HG02852 (cell line): Measurements from ENCODE around the gene DUS4L.
"Not testable (repeated sequence)": the region's sequence is repeated elsewhere in the genome, so short reads cannot be mapped to it uniquely, and the experiment has no call there.

ENCODE experiments used
- ATAC-seq: cut with Tn5 transposase; IDR thresholded peaks from one replicate; pipeline ENCODE4 v1.9.1; 2021; ENCODE audit warnings: mild to moderate bottlenecking, moderate library complexity; ENCODE audit not compliant: unreplicated experiment

The DUS4L gene

DNA sequence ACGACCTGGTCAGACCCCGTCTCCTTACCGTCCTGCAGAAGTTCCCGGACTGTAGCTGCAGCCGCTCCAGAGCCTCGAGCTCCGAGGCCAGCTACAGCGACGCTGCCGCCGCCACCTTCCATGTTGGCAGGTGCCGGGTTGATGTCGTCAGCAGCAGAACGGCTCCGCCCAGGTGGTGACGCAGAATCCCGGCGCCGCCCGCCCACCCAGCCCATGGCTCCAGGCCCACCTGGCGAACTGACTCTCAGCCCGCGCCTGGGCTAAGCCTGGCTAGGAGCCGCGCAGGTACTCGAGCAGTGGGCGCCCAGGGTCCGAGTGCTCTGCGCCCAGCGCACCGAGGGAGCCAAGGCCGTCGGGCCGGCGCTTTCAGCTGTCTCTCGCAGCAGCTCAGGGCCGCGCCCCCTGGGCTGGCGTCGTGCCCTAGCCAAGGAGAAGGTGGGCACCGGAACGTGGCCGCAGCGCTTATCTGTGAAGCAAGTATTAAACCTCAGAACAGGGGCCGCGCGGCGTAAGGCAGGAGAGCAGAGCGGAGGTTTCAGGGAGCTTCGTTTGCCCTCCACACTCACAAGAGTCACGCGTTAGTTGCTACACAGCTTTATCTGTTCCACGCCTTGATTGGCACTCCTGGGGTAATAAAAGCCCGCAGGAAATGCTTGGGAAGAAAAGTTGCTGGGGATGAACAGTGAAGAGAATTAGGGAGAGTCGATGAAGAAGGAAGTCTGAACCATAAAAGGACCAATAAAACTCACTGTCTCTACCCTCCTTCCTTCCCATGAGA lies at the start of gene DUS4L, which contains the start of gene COG5:
Gene DUS4L (plus strand): TSS at position 197 of the 778 bp plus-strand sequence. CDS start 3,100 bp downstream, outside the sequence.
Gene COG5 (minus strand): TSS at position 146 of the 778 bp plus-strand sequence. CDS start 24 bp downstream, at position 122.
- ATAC-seq = peak; percentile 95

DNA sequence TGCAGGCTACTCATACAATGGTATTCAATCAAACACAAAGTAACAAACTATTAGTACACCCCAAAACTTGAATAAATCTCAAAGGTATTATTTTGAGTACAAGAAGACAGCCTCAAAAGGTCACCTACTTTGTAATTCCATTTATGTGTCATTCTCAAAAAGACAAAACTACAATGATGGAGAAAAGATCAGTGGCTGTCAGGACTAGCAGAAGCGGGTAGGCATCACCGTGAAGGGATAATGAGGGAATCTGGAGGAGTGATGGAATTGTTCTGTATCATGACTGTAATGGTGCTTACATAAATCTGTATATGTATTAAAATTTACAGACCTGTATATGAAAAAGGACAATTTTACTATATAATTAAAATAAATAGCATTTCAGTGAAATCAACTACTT lies 37.1 kb upstream of the DUS4L start:
- no peak for ATAC-seq

DNA sequence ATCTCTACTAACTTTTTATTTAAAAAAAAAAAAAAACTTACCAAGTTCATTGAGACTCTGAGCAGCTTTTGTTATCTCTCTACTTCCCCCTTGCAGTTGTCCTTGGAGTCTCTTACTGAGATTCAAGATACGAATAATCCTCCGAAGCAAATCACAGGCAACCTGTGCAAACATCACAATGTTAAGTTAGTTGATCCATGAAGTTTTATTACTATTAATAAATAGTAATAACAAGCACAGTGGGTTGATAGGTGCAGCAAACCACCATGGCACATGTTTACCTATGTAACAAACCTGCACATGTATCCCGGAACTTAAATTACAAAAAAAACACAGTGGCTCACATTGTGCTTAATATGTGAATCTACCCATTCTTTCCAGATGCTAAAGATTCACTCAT lies 36.6 kb upstream of the DUS4L start:
- ATAC-seq = no peak

GRCh38 chr7:107528461-107528860 lies 35.3 kb upstream of the DUS4L start:
- ATAC-seq = no peak

DNA sequence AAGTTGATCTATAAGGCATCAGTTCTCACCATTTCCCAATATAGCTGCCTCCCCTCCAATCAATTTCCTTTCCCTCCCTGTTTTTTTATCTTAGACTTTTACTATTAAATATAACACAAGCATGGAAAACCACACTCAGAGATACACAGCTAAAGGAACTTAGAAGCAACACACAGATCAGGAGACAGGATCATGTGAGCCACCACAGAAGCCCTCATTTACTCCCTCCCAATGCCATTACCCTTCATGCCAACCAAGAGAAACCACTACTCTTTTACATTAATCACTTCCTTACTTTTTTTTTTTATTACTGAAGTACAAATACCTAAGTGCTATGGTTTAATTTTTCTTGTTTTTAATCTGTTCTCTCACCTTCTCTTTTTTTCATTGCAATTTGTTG lies 33.0 kb upstream of the DUS4L start:
- no peak for ATAC-seq

DNA sequence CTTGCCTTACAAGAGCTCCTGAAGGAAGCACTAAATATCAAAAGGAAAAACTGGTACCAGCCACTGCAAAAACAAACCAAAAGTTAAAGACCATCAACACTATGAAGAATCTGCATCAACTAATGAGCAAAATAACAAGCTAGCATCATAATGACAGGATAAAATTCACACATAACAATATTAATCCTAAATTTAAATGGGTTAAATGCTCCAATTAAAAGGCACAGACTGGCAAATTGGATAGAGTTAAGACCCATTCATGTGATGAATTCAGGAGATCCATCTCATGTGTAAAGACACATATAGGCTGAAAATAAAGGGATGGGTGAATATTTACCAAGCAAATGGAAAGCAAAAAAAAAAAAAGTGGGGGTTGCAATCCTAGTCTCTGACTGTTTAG lies 29.6 kb upstream of the DUS4L start:
- no peak for ATAC-seq

DNA sequence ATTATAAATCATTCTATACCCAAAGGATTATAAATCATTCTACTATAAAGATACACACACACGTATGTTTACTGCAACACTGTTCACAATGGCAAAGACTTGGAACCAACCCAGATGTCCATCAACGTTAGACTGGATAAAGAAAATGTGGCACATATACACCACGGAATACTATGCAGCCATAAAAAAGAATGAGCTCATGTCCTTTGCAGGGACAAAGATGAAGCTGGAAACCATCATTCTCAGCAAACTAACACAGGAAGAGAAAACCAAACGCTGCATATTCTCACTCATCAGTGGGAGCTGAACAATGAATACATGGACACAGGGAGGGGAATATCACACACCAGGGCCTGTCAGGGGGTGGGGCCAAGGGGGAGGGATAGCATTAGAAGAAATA lies 26.5 kb upstream of the DUS4L start:
- ATAC-seq = not testable (repeated sequence)

GRCh38 chr7:107538001-107538400 lies 25.8 kb upstream of the DUS4L start:
- ATAC-seq = no peak

DNA sequence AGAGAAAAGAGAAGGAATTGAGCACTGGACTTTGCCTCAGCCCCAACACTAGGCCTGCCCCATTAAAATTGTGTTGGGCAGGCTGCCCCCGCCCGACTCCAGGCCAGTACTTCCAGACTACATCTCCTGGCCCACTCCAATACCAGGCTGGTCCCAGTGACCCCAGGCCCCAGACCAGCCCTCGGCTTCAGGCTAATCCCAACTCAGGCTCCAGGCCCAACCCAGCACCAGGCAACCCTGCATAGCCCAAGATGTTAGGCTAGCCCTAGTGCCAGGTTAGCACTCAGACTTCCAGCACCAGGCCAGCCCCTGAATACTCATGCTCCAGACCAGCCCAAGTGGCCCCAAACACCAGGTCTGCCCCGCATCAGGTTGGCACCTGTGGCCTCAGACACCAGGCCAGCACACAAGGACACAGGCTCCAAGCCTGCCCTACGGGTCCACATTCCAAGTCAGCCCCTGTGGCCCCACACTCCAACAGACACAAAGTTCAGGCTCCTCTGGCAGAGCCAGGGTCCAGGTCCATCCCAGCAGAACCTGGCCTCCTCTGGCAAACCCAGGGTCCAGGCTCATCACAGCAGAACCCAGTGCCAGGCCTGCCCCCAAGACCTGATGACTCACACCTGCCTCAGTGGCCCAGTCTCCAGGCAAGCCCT lies 20.3 kb upstream of the DUS4L start:
- no peak for ATAC-seq

DNA sequence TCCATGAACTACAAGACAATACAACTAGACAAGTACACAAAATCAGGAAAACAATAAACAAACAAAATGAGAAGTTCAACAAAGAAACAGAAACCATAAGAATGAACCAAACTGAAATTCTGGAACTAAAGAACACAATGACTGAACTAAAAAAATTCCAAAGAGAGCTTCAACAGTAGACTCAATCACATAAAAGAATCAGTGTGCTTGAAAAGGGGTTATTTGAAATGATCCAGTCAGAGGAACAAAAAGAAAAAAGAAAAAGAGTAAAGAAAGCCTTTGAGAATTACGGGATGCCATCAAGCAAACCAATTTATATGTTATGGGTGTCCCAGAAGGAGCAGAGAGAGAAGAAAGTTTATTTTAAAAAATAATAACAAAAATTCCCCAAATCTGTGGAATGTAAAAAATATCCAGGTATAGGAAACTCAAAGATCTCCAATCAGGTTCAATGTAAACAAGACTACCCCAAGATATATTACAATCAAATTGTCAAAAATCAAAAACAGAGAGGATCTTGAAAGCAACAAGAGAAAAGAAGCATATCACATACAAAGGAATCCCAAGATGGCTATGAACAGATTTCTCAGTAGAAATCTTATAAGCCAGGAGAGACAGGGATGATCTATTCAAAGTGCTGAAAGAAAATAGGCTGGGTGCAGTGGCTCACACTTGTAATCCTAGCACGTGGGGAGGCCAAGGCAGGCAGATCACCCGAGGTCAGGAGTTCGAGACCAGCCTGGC lies 18.8 kb upstream of the DUS4L start:
- ATAC-seq = no peak

DNA sequence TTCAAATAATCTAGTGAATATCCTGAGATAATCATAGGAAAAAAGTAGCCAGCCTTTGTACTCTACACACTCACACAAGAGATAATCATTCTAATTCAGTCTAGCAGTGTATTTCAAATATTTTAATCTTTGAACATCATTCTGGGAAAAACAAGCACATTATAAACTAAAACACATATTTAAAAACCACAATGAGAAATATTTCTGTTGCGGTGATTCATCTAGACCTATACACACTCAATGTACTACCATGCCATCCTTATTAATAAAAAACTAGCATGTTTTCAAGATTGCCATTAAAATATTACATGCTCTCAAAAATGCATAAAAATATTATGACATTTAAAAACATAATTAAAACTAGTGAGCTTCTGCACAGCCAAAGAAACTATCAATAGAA lies 11.8 kb upstream of the DUS4L start:
- ATAC-seq = no peak

- no peak for ATAC-seq
Measured at GRCh38 chr7:107555893-107556292, 7.9 kb upstream of the DUS4L start.

DNA sequence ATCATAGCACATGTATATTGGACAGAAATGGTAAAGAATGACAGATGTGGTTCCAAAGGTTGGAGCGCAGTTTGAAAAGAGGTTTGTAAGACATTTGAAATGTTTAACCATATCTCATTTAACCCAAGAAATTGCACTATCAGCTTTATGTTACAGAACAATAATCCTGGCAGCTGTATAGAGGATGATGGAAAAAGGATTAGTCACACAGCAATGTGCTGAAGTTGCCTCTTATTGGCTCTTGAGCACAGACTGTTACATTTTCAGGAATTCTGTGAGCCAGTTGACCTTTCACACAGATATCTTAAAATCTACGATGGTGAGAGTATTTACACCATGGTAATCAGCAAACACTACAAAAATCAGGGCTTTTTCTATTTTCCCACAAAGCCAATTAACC lies 3.9 kb upstream of the DUS4L start:
- ATAC-seq = no peak

DNA sequence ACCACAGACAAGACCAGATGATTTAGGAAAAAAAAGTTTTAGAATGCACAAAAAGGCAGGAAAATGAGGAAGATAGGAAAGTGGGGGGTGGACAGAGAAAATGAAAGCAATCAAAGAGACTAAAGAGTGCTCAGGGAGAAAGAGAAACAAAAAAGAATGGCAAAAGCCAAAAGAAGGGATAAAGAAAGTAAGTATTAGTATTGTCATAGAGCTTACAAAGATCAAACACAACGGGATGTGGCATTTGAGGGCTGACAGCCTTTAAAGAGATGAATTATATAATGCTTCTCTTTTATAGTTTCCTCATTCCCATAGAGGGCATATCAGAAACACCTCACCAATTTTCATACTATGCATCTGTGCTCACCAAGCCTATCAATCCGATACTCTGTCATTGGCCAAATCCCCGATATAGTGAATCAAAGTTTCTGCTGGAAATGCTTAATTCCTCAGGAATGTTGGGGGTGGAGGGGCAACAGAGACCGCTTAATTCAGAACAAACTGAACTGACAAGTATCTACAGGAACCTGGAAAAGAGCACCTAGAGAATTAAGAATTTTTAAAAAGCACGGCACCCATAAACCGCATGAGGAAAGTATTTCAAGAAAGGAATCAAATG lies 2.8 kb upstream of the DUS4L start:
- no peak for ATAC-seq

GRCh38 chr7:107563081-107563774 lies 543 bp upstream of the DUS4L start:
- peak; percentile 65 for ATAC-seq

GRCh38 chr7:107564553-107565298 lies 955 bp downstream of the DUS4L start:
- no peak for ATAC-seq

DNA sequence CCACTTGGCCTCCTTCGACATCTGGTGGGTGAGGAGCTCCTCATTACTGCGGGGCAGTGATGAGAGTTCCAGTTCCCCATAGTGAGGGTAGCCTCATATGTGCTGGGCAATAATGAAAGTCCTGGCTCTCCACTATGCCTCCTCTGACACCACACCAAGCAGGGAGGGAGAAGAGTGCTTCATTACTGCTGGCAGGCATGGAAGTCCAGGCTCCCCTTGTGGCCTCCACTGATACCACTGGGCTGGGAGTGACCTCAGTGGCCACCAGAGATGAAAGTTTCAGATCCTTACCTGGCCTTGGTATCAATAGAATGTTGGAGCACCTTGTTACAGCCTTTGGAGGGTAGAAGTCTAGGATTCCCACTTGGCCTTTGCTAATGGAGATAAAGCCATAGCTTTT lies 6.5 kb downstream of the DUS4L start:
- no peak for ATAC-seq

GRCh38 chr7:107573537-107573936 lies 9.8 kb downstream of the DUS4L start:
- no peak for ATAC-seq

- ATAC-seq = peak; percentile 2
Measured at GRCh38 chr7:107579554-107579884, 15.7 kb downstream of the DUS4L start.
